H1 (cell line): ENCODE measurements around the gene UVRAG. TPM values are rescaled to one million over a fixed set of nuclear protein-coding genes. Genes with fewer than 3 reads are reported as not detected.

Source experiments
- CTCF ChIA-PET: fragments of 300-600 bp; sonication (Branson Sonifier 250); formaldehyde crosslinking; loops from one replicate; lab custom pipeline; 2021; ENCODE audit not compliant: partially characterized antibody; lab: Charles Lee
- POLR2A ChIA-PET: fragments of 300-600 bp; sonication (Branson Sonifier 250); formaldehyde crosslinking; loops from one replicate; lab custom pipeline; 2021; ENCODE audit warnings: inconsistent platforms; ENCODE audit not compliant: partially characterized antibody; lab: Charles Lee
- DNase-seq, 2 experiments: peaks; one replicate each; pipeline versions ENCODE4 v3.0.0 to v3.0.0-alpha.2; 2010 to 2022; ENCODE audit warnings: low spot score in 2 of 2, low read depth in 1 of 2, mixed read lengths in 1 of 2
- FAIRE-seq: peaks from 2 replicates; lab custom pipeline; 2011; peaks lifted over from hg19 to GRCh38; lab: Jason Lieb, UNC
- H2AFZ ChIP-seq: 2 replicates; pipeline ENCODE4 v1.8.1; 2012; ENCODE audit warnings: low read length, inconsistent platforms
- H2AK5ac ChIP-seq: 2 replicates; pipeline ENCODE4 v1.6.1; 2013; ENCODE audit warnings: low read depth, low read length
- H2BK120ac ChIP-seq: replicated peaks from 2 replicates; pipeline ENCODE3; 2013; ENCODE audit warnings: low read depth, low read length, inconsistent platforms
- H2BK12ac ChIP-seq: 2 replicates; pipeline ENCODE4 v1.6.1; 2013; ENCODE audit warnings: low read depth, low read length
- H2BK15ac ChIP-seq: 2 replicates; pipeline ENCODE4 v1.6.1; 2013; ENCODE audit warnings: low read length
- H2BK20ac ChIP-seq: 2 replicates; pipeline ENCODE4 v1.6.1; 2013; ENCODE audit warnings: low read length
- H2BK5ac ChIP-seq: 2 replicates; pipeline ENCODE4 v1.6.1; 2013; ENCODE audit warnings: low read depth, low read length
- H3K14ac ChIP-seq: 2 replicates; pipeline ENCODE4 v1.6.1; 2013; ENCODE audit warnings: inconsistent platforms; ENCODE audit not compliant: insufficient read length
- H3K18ac ChIP-seq: 2 replicates; pipeline ENCODE4 v1.6.1; 2013; ENCODE audit warnings: low read length; ENCODE audit errors: extremely low read depth
- H3K23ac ChIP-seq: 2 replicates; pipeline ENCODE4 v1.6.1; 2013; ENCODE audit warnings: inconsistent platforms; ENCODE audit not compliant: insufficient read length
- H3K23me2 ChIP-seq: 2 replicates; pipeline ENCODE4 v1.6.1; 2013; ENCODE audit warnings: low read depth, low read length
- H3K27ac ChIP-seq: 2 replicates; pipeline ENCODE4 v1.6.1; 2011; ENCODE audit warnings: low read depth, low read length, inconsistent platforms
- H3K27me3 ChIP-seq, 4 experiments: replicated peaks in 1 of 4; 1 replicate in 1 of 4; 2 replicates in 3 of 4; pipeline versions ENCODE4 v1.6.1 to v1.8.1; 2011 to 2013; ENCODE audit warnings: low read length in 3 of 4, mild to moderate bottlenecking in 3 of 4, inconsistent platforms in 2 of 4, mixed read lengths in 2 of 4, moderate library complexity in 1 of 4; ENCODE audit not compliant: control insufficient read depth in 3 of 4, insufficient read depth in 3 of 4; ENCODE audit errors: extremely low read depth in 1 of 4
- H3K36me3 ChIP-seq, 4 experiments: 2 replicates each; pipeline versions ENCODE4 v1.6.1 to v1.8.1; 2011 to 2013; ENCODE audit warnings: mild to moderate bottlenecking in 4 of 4, low read length in 3 of 4, moderate library complexity in 2 of 4, control low read depth in 1 of 4, inconsistent platforms in 1 of 4; ENCODE audit not compliant: insufficient read depth in 4 of 4, control insufficient read depth in 2 of 4
- H3K4ac ChIP-seq: replicated peaks from 2 replicates; pipeline ENCODE3; 2013; ENCODE audit warnings: low read length, low read depth, mixed read lengths, inconsistent platforms; ENCODE audit not compliant: insufficient read length
- H3K4me1 ChIP-seq, 4 experiments: replicated peaks in 1 of 4; 1 replicate in 1 of 4; 2 replicates in 3 of 4; pipeline versions ENCODE4 v1.6.1 to v1.8.1; 2011 to 2013; ENCODE audit warnings: low read length in 3 of 4, inconsistent platforms in 2 of 4, mixed read lengths in 1 of 4; ENCODE audit not compliant: insufficient read depth in 4 of 4, control insufficient read depth in 3 of 4
- H3K4me2 ChIP-seq, 2 experiments: 2 replicates each; pipeline versions ENCODE4 v1.6.1 to v1.8.1; 2011 to 2013; ENCODE audit warnings: low read depth in 2 of 2, low read length in 2 of 2, control low read depth in 1 of 2, inconsistent platforms in 1 of 2, mild to moderate bottlenecking in 1 of 2; ENCODE audit not compliant: insufficient read depth in 1 of 2
- H3K4me3 ChIP-seq, 4 experiments: fragments of 200-600, 300-600 bp in 1 of 4; sonication (generic), shearing (Covaris generic), sonication (Bioruptor Twin) in 1 of 4; 2 replicates each; pipeline versions ENCODE4 v1.5.1 to v1.8.1; 2011 to 2016; ENCODE audit warnings: low read length in 4 of 4, low read depth in 3 of 4, control low read depth in 2 of 4, inconsistent platforms in 2 of 4, mild to moderate bottlenecking in 2 of 4, mixed read lengths in 1 of 4, moderate library complexity in 1 of 4; ENCODE audit not compliant: insufficient read depth in 2 of 4; ENCODE audit errors: extremely low read depth in 1 of 4
- H3K56ac ChIP-seq: replicated peaks from 2 replicates; pipeline ENCODE3; 2013; ENCODE audit warnings: low read depth, mild to moderate bottlenecking, mixed read lengths, low read length, inconsistent platforms; ENCODE audit not compliant: insufficient read length
- H3K79me1 ChIP-seq: 2 replicates; pipeline ENCODE4 v1.6.1; 2013; ENCODE audit warnings: low read depth, low read length, control low read depth
- H3K79me2 ChIP-seq, 2 experiments: 2 replicates each; pipeline versions ENCODE4 v1.6.1 to v1.8.1; 2012 to 2013; ENCODE audit warnings: low read length in 2 of 2, mild to moderate bottlenecking in 2 of 2, inconsistent platforms in 1 of 2; ENCODE audit not compliant: insufficient read depth in 2 of 2, control insufficient read depth in 1 of 2
- H3K9ac ChIP-seq, 4 experiments: replicated peaks in 1 of 4; 1 replicate in 1 of 4; 2 replicates in 3 of 4; pipeline versions ENCODE4 v1.6.1 to v1.8.1; 2011 to 2013; ENCODE audit warnings: low read depth in 3 of 4, low read length in 3 of 4, control low read depth in 2 of 4, mild to moderate bottlenecking in 2 of 4, moderate library complexity in 2 of 4, inconsistent platforms in 1 of 4; ENCODE audit errors: extremely low read depth in 1 of 4
- H3K9me3 ChIP-seq, 2 experiments: 2 replicates each; pipeline versions ENCODE4 v1.6.1 to v1.8.1; 2012 to 2013; ENCODE audit warnings: mild to moderate bottlenecking in 2 of 2, moderate library complexity in 2 of 2, control low read depth in 1 of 2, inconsistent platforms in 1 of 2, low read depth in 1 of 2, low read length in 1 of 2, mixed read lengths in 1 of 2; ENCODE audit not compliant: insufficient read depth in 2 of 2
- H4K20me1 ChIP-seq, 2 experiments: replicated peaks in 1 of 2; 2 replicates each; pipeline versions ENCODE3 to v1.8.1; 2011 to 2013; ENCODE audit warnings: inconsistent platforms in 2 of 2, low read length in 2 of 2, mild to moderate bottlenecking in 1 of 2; ENCODE audit not compliant: insufficient read depth in 2 of 2, control insufficient read depth in 1 of 2
- H4K5ac ChIP-seq: 2 replicates; pipeline ENCODE4 v1.6.1; 2013; ENCODE audit warnings: low read length, low read depth, mixed read lengths, inconsistent platforms; ENCODE audit not compliant: insufficient read length
- H4K8ac ChIP-seq: 2 replicates; pipeline ENCODE4 v1.8.0; 2013; ENCODE audit warnings: mild to moderate bottlenecking, moderate library complexity, low read length, inconsistent platforms; ENCODE audit not compliant: insufficient read depth; ENCODE audit errors: extremely low read depth
- H4K91ac ChIP-seq: replicated peaks from 2 replicates; pipeline ENCODE3; 2013; ENCODE audit warnings: low read length, mixed read lengths, inconsistent platforms; ENCODE audit not compliant: insufficient read length
- ATF2 ChIP-seq: IDR thresholded peaks from 2 replicates; pipeline ENCODE4 v1.6.1; 2012; ENCODE audit warnings: low read length, inconsistent platforms
- EZH2 ChIP-seq: fragments of 200-600 bp; sonication (generic); IDR thresholded peaks from 2 replicates; pipeline ENCODE4 v1.7.1; 2012; ENCODE audit warnings: low read depth, mild to moderate bottlenecking, moderate library complexity, low read length, inconsistent platforms; ENCODE audit not compliant: severe bottlenecking
- HDAC2 ChIP-seq, 2 experiments: fragments of 300-600 bp in 1 of 2; sonication (generic) in 1 of 2; IDR thresholded peaks; 2 replicates each; pipeline ENCODE4 v1.6.1; 2011 to 2012; ENCODE audit warnings: low read depth in 2 of 2, low read length in 2 of 2, mild to moderate bottlenecking in 2 of 2, moderate library complexity in 2 of 2, borderline replicate concordance in 1 of 2, inconsistent platforms in 1 of 2
- KDM5A ChIP-seq: fragments of 200-600 bp; IDR thresholded peaks from 2 replicates; pipeline ENCODE4 v1.7.1; 2012; ENCODE audit warnings: mild to moderate bottlenecking, low read length, inconsistent platforms, mixed read lengths
- PHF8 ChIP-seq: fragments of 200-600 bp; sonication (generic); conservative IDR thresholded peaks from 2 replicates; pipeline ENCODE4 v1.7.1; 2012; ENCODE audit warnings: low read depth, mild to moderate bottlenecking, inconsistent platforms, low read length, moderate library complexity
- POLR2A ChIP-seq, 2 experiments: IDR thresholded peaks; 1 replicate in 1 of 2; 2 replicates in 1 of 2; pipeline ENCODE4 v1.6.1; 2011; ENCODE audit warnings: low read depth in 2 of 2, low read length in 2 of 2, mild to moderate bottlenecking in 2 of 2; ENCODE audit errors: control extremely low read depth in 1 of 2
- RNF2 ChIP-seq: fragments of 200-900, 300-1000 bp; sonication (generic); IDR thresholded peaks from 2 replicates; pipeline ENCODE4 v1.7.1; 2016; ENCODE audit warnings: borderline replicate concordance, low read depth, mild to moderate bottlenecking, antibody characterized with exemption, low read length; ENCODE audit not compliant: poor library complexity, severe bottlenecking; ENCODE audit errors: missing control alignments
- SIN3A ChIP-seq, 2 experiments: IDR thresholded peaks in 1 of 2; conservative IDR thresholded peaks in 1 of 2; 2 replicates each; pipeline ENCODE4 v1.6.1; 2011 to 2012; ENCODE audit warnings: low read length in 2 of 2, improper control_type of control experiment in 1 of 2, low read depth in 1 of 2, mild to moderate bottlenecking in 1 of 2
- SP1 ChIP-seq: IDR thresholded peaks from 2 replicates; pipeline ENCODE4 v1.6.1; 2011; ENCODE audit warnings: low read depth, low read length
- SRF ChIP-seq: IDR thresholded peaks from 2 replicates; pipeline ENCODE4 v1.6.1; 2011; ENCODE audit warnings: mild to moderate bottlenecking, low read depth, low read length, moderate library complexity
- YY1 ChIP-seq: IDR thresholded peaks from 2 replicates; pipeline ENCODE4 v1.6.1; 2011; ENCODE audit warnings: low read depth, mild to moderate bottlenecking, low read length
- WGBS, 2 experiments: shearing (Covaris generic) in 1 of 2; methylation state at CpG; one replicate each; pipeline versions ENCODE4 v1.1.6 to v1.1.7; 2013 to 2015; ENCODE audit warnings: low lambda C conversion rate in 2 of 2, mixed read lengths in 2 of 2, inconsistent platforms in 1 of 2, low coverage in 1 of 2, missing lambda C conversion rate in 1 of 2; ENCODE audit not compliant: insufficient replicate concordance in 2 of 2, insufficient coverage in 1 of 2, insufficient read length in 1 of 2; ENCODE audit errors: extremely low coverage in 1 of 2, missing lambda C conversion rate in 1 of 2; 5-methylcytosine and 5-hydroxymethylcytosine counted together
- polyA plus RNA-seq, 7 experiments: library from polyadenylated mRNA; depleted of rRNA in 3 of 7; stranded (reverse) in 5 of 7; unstranded in 2 of 7; fragments of >200 nt in 5 of 7; fragments of 200-250 nt in 2 of 7; gene quantifications; 1 replicate in 5 of 7; 2 replicates in 1 of 7; 4 replicates in 1 of 7; pipeline versions ENCODE4 v1.2.1 to v1.2.3, GENCODE V29; 2011 to 2013; ENCODE audit warnings: missing spikeins in 2 of 7, mixed read lengths in 2 of 7
- total RNA-seq: library from RNA; stranded (reverse); fragmentation: NEBNext Ultra II Directional; extraction: Animal tissue kit (Norgen Biotek cat#: 25700); gene quantifications from 2 replicates; pipeline ENCODE4 v1.2.1, GENCODE V29; 2021

UVRAG gene
- total and polyA plus RNA-seq, 2 of the 8 experiments (the other 6 are each of a cell fraction or from before 2014, with no cell fraction given), result 5.5 to 14.7 TPM

- H3K14ac ChIP-seq, result no peak overlapping the region
- H3K4me2 ChIP-seq, result no peak overlapping the region
- H4K8ac ChIP-seq, result no peak overlapping the region
- no peaks in the 10 kb centered on the region for H3K27me3 ChIP-seq
- no peak overlapping the region for H2BK5ac ChIP-seq
- H3K9me3 ChIP-seq, result no peaks in the 10 kb centered on the region
- DNase-seq (no peak), FAIRE-seq (no peak)
- WGBS, 2 experiments, result 88% methylated on average over 6 of the region's 6 CpGs; no CpG with 5 or more reads in 1 of the 2 experiments
- CTCF ChIA-PET, result no interaction called here
- H3K23ac ChIP-seq, result no peak overlapping the region
- H2BK20ac ChIP-seq, result no peak overlapping the region
- no peaks in the 10 kb centered on the region for H3K79me1 ChIP-seq
- no peak overlapping the region for H2BK120ac ChIP-seq
- no peaks in the 10 kb centered on the region for H3K79me2 ChIP-seq
- H2BK12ac ChIP-seq, result no peak overlapping the region
- H4K91ac ChIP-seq, result no peak overlapping the region
- H2AK5ac ChIP-seq, result no peak overlapping the region
- no peak overlapping the region for H3K9ac ChIP-seq
- no peaks in the 10 kb centered on the region for H3K36me3 ChIP-seq
- H4K20me1 ChIP-seq, result no peaks in the 10 kb centered on the region
- no peak overlapping the region for H2BK15ac ChIP-seq
- no peak overlapping the region for H4K5ac ChIP-seq
- H2AFZ ChIP-seq, result no peak overlapping the region
- H3K4ac ChIP-seq, result no peak overlapping the region
- no peaks in the 10 kb centered on the region for H3K23me2 ChIP-seq
- no peak overlapping the region for H3K4me3 ChIP-seq
- H3K27ac ChIP-seq, result no peak overlapping the region
- POLR2A ChIA-PET, result no interaction called here
- peaks cover 0 to 7% (median 1%) of the 10 kb centered on the region in 4 experiments; a peak in 3 of 7 replicates for H3K4me1 ChIP-seq
- no peak overlapping the region for H3K18ac ChIP-seq
- H3K56ac ChIP-seq, result no peak overlapping the region
- TF ChIP-seq POLR2A (IDR thresholded peaks at IDR 0.05; ENCODE audit: control extremely low read depth in 1 of 2, low read depth in 2 of 2, low read length in 2 of 2) (no peak), SP1 (no peak), KDM5A (no peak), PHF8 (no peak), SRF (no peak), HDAC2 (IDR thresholded peaks at IDR 0.05; ENCODE audit: borderline replicate concordance in 1 of 2, low read depth in 2 of 2, low read length in 2 of 2) (no peak), YY1 (no peak), RNF2 (no peak), SIN3A (conservative IDR thresholded peaks at IDR 0.05 in 1 of 2, IDR thresholded peaks at IDR 0.05 in 1 of 2; ENCODE audit: low read depth in 1 of 2, low read length in 2 of 2) (no peak), EZH2 (no peak), ATF2 (no peak)
Measured at GRCh38 chr11:75949023-75949672, 134.1 kb downstream of the UVRAG start.
